Activated B cell treated with CpG ODN at 0.5 μM for 24 hours (primary cell): ENCODE measurements around the gene C1orf159. TPM values are rescaled to one million over a fixed set of nuclear protein-coding genes. Genes with fewer than 3 reads are reported as not detected.

Experiments
- ATAC-seq: fragments of 200-7000 bp; cut with Tn5 transposase; one replicate; pipeline ENCODE4 v1.10.0; 2021; ENCODE audit warnings: low read depth, mild to moderate bottlenecking, moderate library complexity
- CTCF ChIA-PET: fragments of 350-600 bp; sonication (Branson Sonifier 250); formaldehyde crosslinking; loops from one replicate; lab custom pipeline; 2021; ENCODE audit warnings: antibody characterized with exemption; lab: Charles Lee
- POLR2A ChIA-PET: fragments of 350-600 bp; sonication (Branson Sonifier 250); formaldehyde crosslinking; loops from one replicate; lab custom pipeline; 2021; ENCODE audit warnings: antibody characterized with exemption; lab: Charles Lee
- DNase-seq: peaks from one replicate; pipeline ENCODE4 v3.0.0; 2022
- H3K27ac Mint-ChIP-seq: one replicate; pipeline ENCODE4 v1.8.0; 2020; ENCODE audit warnings: mixed read lengths
- H3K27me3 Mint-ChIP-seq: one replicate; pipeline ENCODE4 v1.8.0; 2021; ENCODE audit warnings: mixed read lengths
- H3K36me3 Mint-ChIP-seq: one replicate; pipeline ENCODE4 v1.8.0; 2021; ENCODE audit warnings: low read depth, mixed read lengths
- H3K4me1 Mint-ChIP-seq: one replicate; pipeline ENCODE4 v1.8.0; 2021; ENCODE audit warnings: mixed read lengths
- H3K4me3 Mint-ChIP-seq: one replicate; pipeline ENCODE4 v1.8.0; 2020; ENCODE audit warnings: mild to moderate bottlenecking, mixed read lengths
- H3K9me3 Mint-ChIP-seq: one replicate; pipeline ENCODE4 v1.8.0; 2020; ENCODE audit warnings: mixed read lengths
- intact Hi-C: fragments of 100-400 bp; cut with micrococcal nuclease; formaldehyde crosslinking; loops from one replicate; pipeline ENCODE4 v1.15.1; 2024
- total RNA-seq: library from RNA; stranded (reverse); gene quantifications from 2 replicates; pipeline ENCODE4 v1.2.3, GENCODE V29; 2022
- TF ChIP-seq, protein P1 (sequence below): fragments of 200-600 bp; IDR thresholded peaks from one replicate; pipeline ENCODE4 v1.8.0; 2022; ENCODE audit warnings: antibody characterized with exemption, mild to moderate bottlenecking

C1orf159 gene
- total RNA-seq, 1 donor from 2014 or later = 26.5 TPM

DNA sequence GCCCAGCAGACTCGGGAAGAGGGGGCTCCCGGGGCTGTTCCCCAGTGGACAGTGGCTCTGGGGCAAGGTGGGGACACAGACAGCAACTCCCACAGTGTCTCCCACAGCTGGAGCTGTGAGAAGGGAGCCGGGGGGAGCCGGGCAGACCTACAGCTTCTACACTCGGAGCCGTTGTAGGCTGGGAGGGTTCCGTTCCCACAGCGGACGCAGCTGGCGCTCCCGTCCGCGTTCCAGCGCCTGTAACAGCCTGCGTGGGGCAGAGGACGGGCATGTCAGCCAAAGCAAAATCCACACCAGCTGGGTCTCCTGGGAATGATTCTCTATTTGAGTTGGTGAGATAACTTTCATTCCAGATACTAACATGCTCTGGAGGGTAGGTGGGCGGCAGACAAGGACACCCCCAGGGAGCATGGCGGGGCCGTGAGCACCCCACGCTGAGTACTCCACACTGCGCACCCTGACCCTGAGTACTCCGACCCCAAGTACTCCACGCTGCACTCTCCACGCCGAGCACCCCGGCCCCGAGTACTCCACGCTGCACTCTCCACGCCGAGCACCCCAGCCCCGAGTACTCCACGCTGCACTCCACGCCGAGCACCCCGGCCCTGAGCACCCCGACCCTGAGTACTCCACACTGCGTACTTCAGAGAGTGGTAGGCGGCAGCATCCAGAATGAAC lies 28.4 kb downstream of the C1orf159 start:
- POLR2A ChIA-PET = interaction anchor here (0.5 to 0.6 kb wide), 2 partner anchors 54 to 214 kb away, joined by 3 to 4 read pairs; no protein-coding TSS in a partner anchor
- intact Hi-C loops = no loop called here
- no peak for DNase-seq
- no peak for ATAC-seq
- Mint-ChIP-seq H3K27me3 (no peaks in the 10 kb centered on the region), H3K36me3 (peaks cover 3% of the 10 kb centered on the region), H3K4me3 (no peak overlapping the region), H3K27ac (no peak overlapping the region), H3K9me3 (no peaks in the 10 kb centered on the region), H3K4me1 (no peaks in the 10 kb centered on the region)
- CTCF ChIA-PET = no interaction called here
- TF ChIP-seq, protein P1, sequence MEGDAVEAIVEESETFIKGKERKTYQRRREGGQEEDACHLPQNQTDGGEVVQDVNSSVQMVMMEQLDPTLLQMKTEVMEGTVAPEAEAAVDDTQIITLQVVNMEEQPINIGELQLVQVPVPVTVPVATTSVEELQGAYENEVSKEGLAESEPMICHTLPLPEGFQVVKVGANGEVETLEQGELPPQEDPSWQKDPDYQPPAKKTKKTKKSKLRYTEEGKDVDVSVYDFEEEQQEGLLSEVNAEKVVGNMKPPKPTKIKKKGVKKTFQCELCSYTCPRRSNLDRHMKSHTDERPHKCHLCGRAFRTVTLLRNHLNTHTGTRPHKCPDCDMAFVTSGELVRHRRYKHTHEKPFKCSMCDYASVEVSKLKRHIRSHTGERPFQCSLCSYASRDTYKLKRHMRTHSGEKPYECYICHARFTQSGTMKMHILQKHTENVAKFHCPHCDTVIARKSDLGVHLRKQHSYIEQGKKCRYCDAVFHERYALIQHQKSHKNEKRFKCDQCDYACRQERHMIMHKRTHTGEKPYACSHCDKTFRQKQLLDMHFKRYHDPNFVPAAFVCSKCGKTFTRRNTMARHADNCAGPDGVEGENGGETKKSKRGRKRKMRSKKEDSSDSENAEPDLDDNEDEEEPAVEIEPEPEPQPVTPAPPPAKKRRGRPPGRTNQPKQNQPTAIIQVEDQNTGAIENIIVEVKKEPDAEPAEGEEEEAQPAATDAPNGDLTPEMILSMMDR = no peak

- intact Hi-C loops = no loop called here
- no peaks in the 10 kb centered on the region for H3K4me1 Mint-ChIP-seq
- CTCF ChIA-PET = no interaction called here
- ATAC-seq = no peak
- peaks cover 3% of the 10 kb centered on the region for H3K36me3 Mint-ChIP-seq
- no peak overlapping the region for H3K4me3 Mint-ChIP-seq
- no peaks in the 10 kb centered on the region for H3K9me3 Mint-ChIP-seq
- no peaks in the 10 kb centered on the region for H3K27me3 Mint-ChIP-seq
- TF ChIP-seq, protein P1 = no peak
- no peak for DNase-seq
- POLR2A ChIA-PET = interaction anchor here (0.5 to 0.6 kb wide), 2 partner anchors 53 to 214 kb away, joined by 3 to 4 read pairs; no protein-coding TSS in a partner anchor
- no peak overlapping the region for H3K27ac Mint-ChIP-seq
These were observed 29.0 kb downstream of the C1orf159 start for GRCh38 chr1:1086911-1087341.

DNA sequence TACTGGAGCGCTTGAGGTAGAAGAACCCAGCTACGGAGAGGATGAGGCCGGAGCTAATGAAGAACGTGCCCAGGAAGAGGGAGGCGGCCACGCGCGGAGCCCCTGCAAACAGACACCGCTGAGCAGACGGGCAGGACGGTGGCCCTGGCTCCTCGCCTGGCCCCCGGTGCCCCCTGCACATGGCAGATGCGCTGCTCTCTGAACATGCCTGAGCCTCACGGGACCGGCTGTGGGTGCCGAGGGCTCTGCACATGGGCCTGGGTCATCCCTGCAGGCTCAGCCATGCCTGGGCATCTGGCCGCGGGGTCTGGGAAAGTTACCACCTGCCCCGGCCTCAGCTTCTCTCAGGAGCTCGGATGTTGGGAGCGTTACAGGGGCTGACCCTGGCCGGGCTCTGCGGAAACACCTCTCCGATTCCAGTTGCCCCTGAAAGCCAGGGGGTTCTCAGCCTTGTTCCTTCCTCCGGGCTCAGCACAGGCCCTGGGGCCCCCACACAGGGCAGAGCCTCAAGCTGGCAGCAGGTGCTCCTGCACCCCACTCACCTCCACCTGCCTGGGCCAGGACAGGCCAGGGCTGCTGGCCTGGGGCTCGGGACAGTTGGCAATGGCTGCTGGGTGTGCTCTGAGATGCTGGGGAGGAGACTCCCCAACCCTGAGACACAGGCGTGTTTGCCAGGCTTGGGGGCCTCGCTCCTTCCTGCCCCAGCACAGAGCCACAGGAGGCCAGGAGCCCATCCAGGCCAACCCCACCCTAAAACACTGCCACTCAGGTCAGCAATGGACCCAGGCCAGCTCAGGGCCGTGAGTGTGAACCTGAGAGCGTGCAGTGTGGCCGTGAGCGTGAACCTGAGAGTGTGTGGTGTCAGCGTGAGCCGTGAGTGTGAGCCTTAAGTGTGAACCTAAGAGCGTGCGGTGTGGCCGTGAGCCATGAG lies 29.7 kb downstream of the C1orf159 start:
- ChIA-PET POLR2A (no interaction called here), CTCF (no interaction called here)
- peaks cover 3% of the 10 kb centered on the region for H3K36me3 Mint-ChIP-seq
- no peaks in the 10 kb centered on the region for H3K9me3 Mint-ChIP-seq
- intact Hi-C loops = no loop called here
- no peak for ATAC-seq
- H3K4me3 Mint-ChIP-seq = no peak overlapping the region
- H3K27me3 Mint-ChIP-seq = no peaks in the 10 kb centered on the region
- no peaks in the 10 kb centered on the region for H3K4me1 Mint-ChIP-seq
- no peak for DNase-seq
- TF ChIP-seq, protein P1 = no peak
- H3K27ac Mint-ChIP-seq = no peak overlapping the region

DNA sequence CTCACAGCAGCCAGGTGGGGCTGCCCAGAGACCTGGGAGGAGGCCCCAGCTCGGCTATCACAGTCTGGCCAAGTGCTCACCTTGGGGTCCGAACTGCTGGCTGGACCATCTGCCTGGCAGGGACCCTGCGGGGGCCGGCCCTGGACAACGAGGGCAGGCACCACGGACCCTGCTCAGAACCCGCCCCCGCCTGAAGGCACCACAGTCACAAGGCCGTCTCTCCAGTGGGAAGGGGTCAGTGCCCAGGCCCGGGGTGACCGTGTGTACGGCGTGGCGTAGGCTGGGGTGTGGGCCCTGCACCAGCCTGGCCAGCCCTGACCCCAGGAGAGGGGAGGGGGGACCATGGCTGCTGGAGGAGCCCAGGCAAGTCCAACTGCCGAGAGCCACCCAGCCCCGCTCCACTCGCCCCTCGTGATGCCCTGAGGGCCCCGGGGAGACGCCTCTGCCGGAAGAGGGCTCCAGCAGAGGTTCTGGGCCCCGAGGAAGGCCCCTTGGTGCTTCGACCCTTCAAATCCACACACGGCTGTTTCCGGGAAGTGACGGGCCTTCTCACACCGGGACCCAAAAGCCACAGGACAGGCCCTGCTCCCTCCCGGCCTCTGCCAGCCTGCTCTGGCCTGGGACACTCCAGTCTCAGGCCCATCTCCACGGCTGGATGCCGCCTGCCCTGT lies 30.6 kb downstream of the C1orf159 start:
- Mint-ChIP-seq H3K36me3 (peaks cover 3% of the 10 kb centered on the region), H3K4me3 (no peak overlapping the region), H3K27me3 (no peaks in the 10 kb centered on the region), H3K9me3 (no peaks in the 10 kb centered on the region), H3K27ac (no peak overlapping the region), H3K4me1 (peaks cover under 1% of the 10 kb centered on the region)
- ChIA-PET POLR2A (no interaction called here), CTCF (no interaction called here)
- DNase-seq (peak; percentile 14), ATAC-seq (no peak)
- TF ChIP-seq, protein P1 = no peak
- intact Hi-C loops = no loop called here
